GM12878 (cell line): ENCODE results near the gene UST. TPM values are rescaled to one million over a fixed set of nuclear protein-coding genes. Genes with fewer than 3 reads are reported as not detected.

Source experiments
- ATAC-seq: fragments of 200-7000 bp; cut with Tn5 transposase; 3 replicates; pipeline ENCODE4 v1.9.1; 2020; ENCODE audit warnings: mild to moderate bottlenecking, moderate library complexity
- BruUV-seq: library from RNA; stranded (reverse); fragments of 400-500 nt; replicated peaks from 2 replicates; lab custom pipeline; 2021; lab: Mats Ljungman, UMichigan
- CTCF ChIA-PET: fragments of 300-600 bp; sonication (Branson Sonifier 250); formaldehyde crosslinking; extraction: SDS; loops from one replicate; lab custom pipeline; 2021; ENCODE audit warnings: inconsistent platforms; lab: Yijun Ruan, JAX
- POLR2A ChIA-PET: fragments of 350-600 bp; formaldehyde crosslinking; extraction: SDS; loops from one replicate; lab custom pipeline; 2021; ENCODE audit warnings: inconsistent platforms; lab: Charles Lee
- RAD21 ChIA-PET: fragments of 300-600 bp; sonication (Branson Sonifier 250); formaldehyde crosslinking; loops from one replicate; lab custom pipeline; 2023; ENCODE audit warnings: antibody characterized with exemption; ENCODE audit not compliant: unreplicated experiment; lab: Charles Lee
- SMC1A ChIA-PET: fragments of 300-600 bp; sonication (Branson Sonifier 250); formaldehyde crosslinking; loops from one replicate; lab custom pipeline; 2023; ENCODE audit not compliant: unreplicated experiment, uncharacterized antibody; lab: Charles Lee
- DNase-seq: peaks from one replicate; pipeline ENCODE4 v3.0.0-alpha.2; 2011; ENCODE audit warnings: low read depth, low spot score
- FAIRE-seq: peaks from 3 replicates; lab custom pipeline; 2011; peaks lifted over from hg19 to GRCh38; lab: Jason Lieb, UNC
- H2AFZ ChIP-seq: 2 replicates; pipeline ENCODE4 v1.6.0; 2011; ENCODE audit warnings: low read depth, low read length, control low read depth; ENCODE audit not compliant: control insufficient read depth
- H3K27ac ChIP-seq: 2 replicates; pipeline ENCODE4 v1.5.1; 2011; ENCODE audit warnings: control low read depth; ENCODE audit not compliant: control insufficient read depth, insufficient read depth
- H3K27me3 ChIP-seq, 2 experiments: replicated peaks in 1 of 2; 2 replicates each; pipeline versions ENCODE4 v1.6.0 to v1.6.1; 2011; ENCODE audit warnings: low read length in 1 of 2; ENCODE audit not compliant: control insufficient read depth in 2 of 2, insufficient read depth in 2 of 2
- H3K36me3 ChIP-seq, 2 experiments: 2 replicates each; pipeline ENCODE4 v1.5.1; 2011; ENCODE audit warnings: low read length in 1 of 2; ENCODE audit not compliant: control insufficient read depth in 2 of 2, insufficient read depth in 2 of 2
- H3K4me1 ChIP-seq: 2 replicates; pipeline ENCODE4 v1.6.1; 2011; ENCODE audit warnings: mild to moderate bottlenecking, low read length, moderate library complexity, mixed read lengths; ENCODE audit not compliant: control insufficient read depth, insufficient read depth
- H3K4me2 ChIP-seq: 2 replicates; pipeline ENCODE4 v1.6.0; 2011; ENCODE audit warnings: control low read depth; ENCODE audit not compliant: control insufficient read depth, insufficient read depth
- H3K4me3 ChIP-seq: fragments of 200-600 bp; sonication (generic); 2 replicates; pipeline ENCODE4 v1.5.1; 2016
- H3K79me2 ChIP-seq: 2 replicates; pipeline ENCODE4 v1.6.0; 2011; ENCODE audit warnings: low read length; ENCODE audit not compliant: control insufficient read depth, insufficient read depth
- H3K9ac ChIP-seq: 2 replicates; pipeline ENCODE4 v1.8.0; 2011; ENCODE audit warnings: low read length, control low read depth, mixed read lengths; ENCODE audit not compliant: control insufficient read depth, insufficient read depth
- H3K9me3 ChIP-seq: replicated peaks from 3 replicates; pipeline ENCODE4 v1.5.1; 2011; ENCODE audit warnings: mild to moderate bottlenecking, low read length; ENCODE audit not compliant: control insufficient read depth, insufficient read depth
- H4K20me1 ChIP-seq: 2 replicates; pipeline ENCODE4 v1.6.0; 2011; ENCODE audit not compliant: control insufficient read depth, insufficient read depth
- HDGF ChIP-seq: fragments of 450-650 bp; IDR thresholded peaks from 2 replicates; pipeline ENCODE4 v1.6.1; 2016; ENCODE audit warnings: antibody characterized with exemption
- NR2C2 ChIP-seq: IDR thresholded peaks from 2 replicates; pipeline ENCODE4 v1.6.1; 2011; ENCODE audit warnings: borderline replicate concordance, low read depth; ENCODE audit not compliant: control insufficient read depth, insufficient read length
- RUNX3 ChIP-seq: IDR thresholded peaks from 2 replicates; pipeline ENCODE4 v1.6.1; 2012; ENCODE audit warnings: low read length, inconsistent platforms
- TCF12 ChIP-seq: IDR thresholded peaks from 2 replicates; pipeline ENCODE4 v1.6.1; 2011; ENCODE audit warnings: low read depth, mild to moderate bottlenecking, low read length
- ZNF207 ChIP-seq: fragments of 450-650 bp; IDR thresholded peaks from 2 replicates; pipeline ENCODE4 v1.6.1; 2014; ENCODE audit warnings: antibody characterized with exemption, mild to moderate bottlenecking, borderline replicate concordance
- WGBS: methylation state at CpG from one replicate; pipeline ENCODE4 v1.1.6; 2016; ENCODE audit warnings: low lambda C conversion rate; ENCODE audit not compliant: insufficient replicate concordance, insufficient coverage; ENCODE audit errors: missing lambda C conversion rate; 5-methylcytosine and 5-hydroxymethylcytosine counted together
- in situ Hi-C: fragments of 300-500 bp; cut with MboI; formaldehyde crosslinking; loops from 9 replicates; pipeline ENCODE4 v1.14.3; 2018; ENCODE audit warnings: mixed read lengths
- intact Hi-C: fragments of 100-400 bp; cut with micrococcal nuclease; formaldehyde crosslinking; loops from one replicate; pipeline ENCODE4 v1.14.2; 2022; ENCODE audit not compliant: unreplicated experiment
- polyA plus RNA-seq, 11 experiments: library from polyadenylated mRNA; depleted of rRNA in 4 of 11; unstranded in 6 of 11; stranded (reverse) in 5 of 11; fragments of >200 nt; fragmentation: Nextera tagmentation in 4 of 11; fragmentation: Illumina TruSeq in 1 of 11; extraction: Ambion mirVana in 4 of 11; extraction: Trizol in 1 of 11; gene quantifications; 1 replicate in 1 of 11; 2 replicates in 10 of 11; pipeline versions ENCODE4 v1.2.1 to v1.2.3, GENCODE V29; 2011 to 2016; ENCODE audit warnings: inconsistent platforms in 2 of 11, missing spikeins in 2 of 11, low read depth in 1 of 11
- total RNA-seq, 4 experiments: library from RNA; depleted of rRNA in 3 of 4; stranded (reverse); fragments of >200 nt in 3 of 4; fragmentation: Illumina TruSeq in 1 of 4; extraction: Trizol in 1 of 4; gene quantifications; 2 replicates each; pipeline versions ENCODE4 v1.2.1 to v1.2.3, GENCODE V29; 2013 to 2021
- TF ChIP-seq, protein P1 (sequence below): fragments of 450-650 bp; IDR thresholded peaks from 2 replicates; pipeline ENCODE4 v1.6.1; 2017; ENCODE audit warnings: mild to moderate bottlenecking
- TF ChIP-seq, protein P2 (sequence below): fragments of 450-650 bp; IDR thresholded peaks from 2 replicates; pipeline ENCODE4 v1.6.1; 2017; ENCODE audit warnings: low read depth, mild to moderate bottlenecking, moderate library complexity

Gene UST
- total and polyA plus RNA-seq, 10 of the 15 experiments (the other 5 are each of a cell fraction or from before 2014, with no cell fraction given) = 0.74 to 43.3 (median 2.2) TPM

DNA sequence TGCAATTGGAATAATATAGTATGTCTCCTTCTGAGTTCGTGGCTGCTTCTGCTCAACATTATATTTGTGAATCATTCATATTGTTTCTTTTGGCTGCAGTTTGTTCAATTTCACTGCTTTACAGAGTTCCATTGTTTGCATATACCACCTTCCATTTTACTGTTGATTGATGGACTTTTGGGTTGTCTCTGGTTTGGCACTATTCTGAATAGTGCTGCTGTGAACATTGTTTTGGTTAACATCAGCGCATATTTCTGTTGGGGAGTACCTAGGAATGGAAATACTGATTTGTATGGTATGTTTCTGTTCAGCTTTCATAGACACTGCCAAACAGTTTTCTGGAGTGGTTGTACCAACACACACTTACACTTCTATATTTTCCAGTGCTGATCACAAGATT, 46.9 kb downstream of the UST start:
- intact Hi-C loops (no loop called here), in situ Hi-C loops (no loop called here)
- Histone ChIP-seq H3K9me3 (peaks cover 4% of the 10 kb centered on the region; the same call in 2 of the 3 replicates), H3K79me2 (no peaks in the 10 kb centered on the region), H3K4me3 (no peak overlapping the region), H3K4me1 (no peaks in the 10 kb centered on the region), H3K4me2 (no peak overlapping the region), H2AFZ (no peak overlapping the region), H4K20me1 (no peaks in the 10 kb centered on the region), H3K9ac (no peak overlapping the region), H3K27ac (no peak overlapping the region), H3K36me3 (no peaks in the 10 kb centered on the region), H3K27me3 (peaks cover 0 to 9% of the 10 kb centered on the region in 2 experiments; a peak in 3 of 4 replicates)
- no TSS peak for BruUV-seq
- SMC1A ChIA-PET = no interaction called here
- FAIRE-seq = no peak
- no peak for ATAC-seq
- no peak for TF ChIP-seq ZNF207
- no peak for TF ChIP-seq RUNX3
- TF ChIP-seq, protein P1, sequence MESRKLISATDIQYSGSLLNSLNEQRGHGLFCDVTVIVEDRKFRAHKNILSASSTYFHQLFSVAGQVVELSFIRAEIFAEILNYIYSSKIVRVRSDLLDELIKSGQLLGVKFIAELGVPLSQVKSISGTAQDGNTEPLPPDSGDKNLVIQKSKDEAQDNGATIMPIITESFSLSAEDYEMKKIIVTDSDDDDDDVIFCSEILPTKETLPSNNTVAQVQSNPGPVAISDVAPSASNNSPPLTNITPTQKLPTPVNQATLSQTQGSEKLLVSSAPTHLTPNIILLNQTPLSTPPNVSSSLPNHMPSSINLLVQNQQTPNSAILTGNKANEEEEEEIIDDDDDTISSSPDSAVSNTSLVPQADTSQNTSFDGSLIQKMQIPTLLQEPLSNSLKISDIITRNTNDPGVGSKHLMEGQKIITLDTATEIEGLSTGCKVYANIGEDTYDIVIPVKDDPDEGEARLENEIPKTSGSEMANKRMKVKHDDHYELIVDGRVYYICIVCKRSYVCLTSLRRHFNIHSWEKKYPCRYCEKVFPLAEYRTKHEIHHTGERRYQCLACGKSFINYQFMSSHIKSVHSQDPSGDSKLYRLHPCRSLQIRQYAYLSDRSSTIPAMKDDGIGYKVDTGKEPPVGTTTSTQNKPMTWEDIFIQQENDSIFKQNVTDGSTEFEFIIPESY = no peak
- no peak for TF ChIP-seq NR2C2
- TF ChIP-seq HDGF = no peak
- WGBS = 8% methylated on average over 2 of the region's 2 CpGs
- POLR2A ChIA-PET = no interaction called here
- no peak for DNase-seq
- CTCF ChIA-PET = no interaction called here
- RAD21 ChIA-PET = no interaction called here

DNA sequence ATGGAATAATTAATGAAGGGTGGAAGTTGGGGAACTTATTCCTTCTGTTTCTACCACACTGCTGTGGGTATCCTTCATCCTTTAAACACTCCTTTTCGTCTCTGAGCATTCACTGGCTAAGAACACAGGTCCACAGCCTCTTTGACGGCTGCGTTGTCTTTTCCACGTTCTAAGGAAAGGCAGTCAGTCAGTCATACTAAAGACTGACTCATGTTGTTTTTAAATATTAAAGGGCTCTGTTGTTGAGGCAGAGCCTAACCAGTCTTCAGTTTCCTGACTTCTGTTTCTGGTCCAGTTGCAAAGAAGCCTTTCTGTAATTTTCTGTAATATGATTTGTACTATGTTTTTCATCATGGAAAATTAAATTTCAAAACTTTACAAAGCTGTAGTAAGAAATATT, 48.0 kb downstream of the UST start:
- no peaks in the 10 kb centered on the region for H4K20me1 ChIP-seq
- FAIRE-seq (no peak), DNase-seq (no peak), ATAC-seq (no peak)
- no peak overlapping the region for H3K9ac ChIP-seq
- H3K36me3 ChIP-seq = no peaks in the 10 kb centered on the region
- H2AFZ ChIP-seq = no peak overlapping the region
- ChIA-PET CTCF (interaction anchor here (1.4 kb wide), 1 partner anchor 13 kb away, joined by 4 read pairs; no protein-coding TSS in a partner anchor), SMC1A (interaction anchor here (1.5 kb wide), 1 partner anchor 20 kb away, joined by 3 read pairs; no protein-coding TSS in a partner anchor), POLR2A (no interaction called here), RAD21 (no interaction called here)
- peaks cover 0 to 9% of the 10 kb centered on the region in 2 experiments; a peak in 3 of 4 replicates for H3K27me3 ChIP-seq
- TF ChIP-seq, protein P2, sequence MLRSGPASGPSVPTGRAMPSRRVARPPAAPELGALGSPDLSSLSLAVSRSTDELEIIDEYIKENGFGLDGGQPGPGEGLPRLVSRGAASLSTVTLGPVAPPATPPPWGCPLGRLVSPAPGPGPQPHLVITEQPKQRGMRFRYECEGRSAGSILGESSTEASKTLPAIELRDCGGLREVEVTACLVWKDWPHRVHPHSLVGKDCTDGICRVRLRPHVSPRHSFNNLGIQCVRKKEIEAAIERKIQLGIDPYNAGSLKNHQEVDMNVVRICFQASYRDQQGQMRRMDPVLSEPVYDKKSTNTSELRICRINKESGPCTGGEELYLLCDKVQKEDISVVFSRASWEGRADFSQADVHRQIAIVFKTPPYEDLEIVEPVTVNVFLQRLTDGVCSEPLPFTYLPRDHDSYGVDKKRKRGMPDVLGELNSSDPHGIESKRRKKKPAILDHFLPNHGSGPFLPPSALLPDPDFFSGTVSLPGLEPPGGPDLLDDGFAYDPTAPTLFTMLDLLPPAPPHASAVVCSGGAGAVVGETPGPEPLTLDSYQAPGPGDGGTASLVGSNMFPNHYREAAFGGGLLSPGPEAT = no peak
- no peak for TF ChIP-seq TCF12
- BruUV-seq = no TSS peak
- H3K79me2 ChIP-seq = no peaks in the 10 kb centered on the region
- peaks cover 4% of the 10 kb centered on the region; the same call in 2 of the 3 replicates for H3K9me3 ChIP-seq
- in situ Hi-C loops = no loop called here
- WGBS = 62% methylated on average over 4 of the region's 4 CpGs
- no peak overlapping the region for H3K4me3 ChIP-seq
- H3K27ac ChIP-seq = no peak overlapping the region
- intact Hi-C loops = no loop called here
- H3K4me1 ChIP-seq = no peaks in the 10 kb centered on the region
- H3K4me2 ChIP-seq = no peak overlapping the region
